ENCODE data around the gene IGSF8.

DNA sequence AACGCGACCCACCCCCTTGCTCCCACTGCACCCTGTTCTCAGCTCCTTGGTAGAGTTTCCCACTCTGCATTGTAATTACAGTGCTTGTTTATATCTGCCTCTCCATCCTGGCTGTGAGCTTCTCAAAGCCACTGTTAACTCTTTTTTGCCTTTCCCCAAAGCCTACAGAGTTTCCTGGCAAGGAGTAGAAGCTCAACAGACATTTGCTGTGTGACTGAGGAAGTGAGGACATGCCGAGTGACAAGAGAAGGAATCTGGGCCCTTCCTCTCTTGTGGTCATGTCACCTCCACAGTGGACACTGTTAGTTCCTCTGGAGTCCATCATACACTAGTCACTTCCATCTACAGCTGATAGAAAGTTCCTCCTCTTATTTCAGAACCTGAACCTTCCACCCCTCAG lies 6.1 kb upstream of the IGSF8 start:
- TF ChIP-seq POLR2AphosphoS5 (IDR thresholded peaks at IDR 0.05) = no peak
- TF ChIP-seq CTCF (IDR thresholded peaks at IDR 0.05) = no peak
